Measurements from ENCODE around the gene TMEM135. TPM values are rescaled to one million over a fixed set of nuclear protein-coding genes. Genes with fewer than 3 reads are reported as not detected.

Gene TMEM135
- total RNA-seq, 4 donors from 2014 or later = 19.0 to 38.5 (median 29.5) TPM

- Histone ChIP-seq H3K27ac (no peak overlapping the region), H3K27me3 (no peaks in the 10 kb centered on the region), H3K9me3 (no peaks in the 10 kb centered on the region), H3K4me1 (no peaks in the 10 kb centered on the region), H3K4me3 (no peak overlapping the region), H3K36me3 (no peaks in the 10 kb centered on the region)
- no peak for DNase-seq
- intact Hi-C loops (cut with DNase I; ENCODE audit: low total_unique reads) = no loop called here
- TF ChIP-seq POLR2A (IDR thresholded peaks at IDR 0.05) = no peak
- no peak for TF ChIP-seq CTCF (IDR thresholded peaks at IDR 0.05)
Measured at GRCh38 chr11:87061766-87062165, 24.0 kb downstream of the TMEM135 start.

- no peaks in the 10 kb centered on the region for H3K36me3 ChIP-seq
- TF ChIP-seq CTCF (IDR thresholded peaks at IDR 0.05) = no peak
- intact Hi-C loops (cut with DNase I; ENCODE audit: low total_unique reads) = no loop called here
- H3K27ac ChIP-seq = no peak overlapping the region
- no peak overlapping the region for H3K4me3 ChIP-seq
- H3K9me3 ChIP-seq = no peaks in the 10 kb centered on the region
- H3K27me3 ChIP-seq = no peaks in the 10 kb centered on the region
- no peak for DNase-seq
- H3K4me1 ChIP-seq = no peaks in the 10 kb centered on the region
Measured at GRCh38 chr11:87063982-87064381, 26.2 kb downstream of the TMEM135 start.

GRCh38 chr11:87072787-87073186 lies 35.1 kb downstream of the TMEM135 start:
- Histone ChIP-seq H3K27ac (no peak overlapping the region), H3K36me3 (no peaks in the 10 kb centered on the region), H3K4me3 (no peak overlapping the region), H3K9me3 (no peaks in the 10 kb centered on the region), H3K27me3 (no peaks in the 10 kb centered on the region), H3K4me1 (no peaks in the 10 kb centered on the region)
- intact Hi-C loops (cut with DNase I; ENCODE audit: low total_unique reads) = no loop called here
- TF ChIP-seq POLR2A (IDR thresholded peaks at IDR 0.05) (no peak), CTCF (IDR thresholded peaks at IDR 0.05) (no peak)
- no peak for DNase-seq

GRCh38 chr11:87076260-87076783 lies 38.6 kb downstream of the TMEM135 start:
- no peak for DNase-seq
- H3K9me3 ChIP-seq = no peaks in the 10 kb centered on the region
- TF ChIP-seq POLR2A (IDR thresholded peaks at IDR 0.05) (no peak), CTCF (IDR thresholded peaks at IDR 0.05) (no peak)
- H3K27me3 ChIP-seq = no peaks in the 10 kb centered on the region
- no peak overlapping the region for H3K27ac ChIP-seq
- H3K4me3 ChIP-seq = no peak overlapping the region
- H3K4me1 ChIP-seq = no peaks in the 10 kb centered on the region
- intact Hi-C loops (cut with DNase I; ENCODE audit: low total_unique reads) = no loop called here
- no peaks in the 10 kb centered on the region for H3K36me3 ChIP-seq

- TF ChIP-seq CTCF (IDR thresholded peaks at IDR 0.05) = no peak
- TF ChIP-seq POLR2A (IDR thresholded peaks at IDR 0.05) = no peak
- Histone ChIP-seq H3K36me3 (no peaks in the 10 kb centered on the region), H3K27ac (no peak overlapping the region), H3K4me3 (no peak overlapping the region), H3K4me1 (no peaks in the 10 kb centered on the region), H3K9me3 (no peaks in the 10 kb centered on the region), H3K27me3 (no peaks in the 10 kb centered on the region)
- DNase-seq = no peak
- intact Hi-C loops (cut with DNase I; ENCODE audit: low total_unique reads) = no loop called here
Measured at GRCh38 chr11:87076874-87077429, 39.2 kb downstream of the TMEM135 start.
